HG02798 (cell line): ENCODE measurements around the gene B4GALNT4.
"Not testable (repeated sequence)": the region's sequence is repeated elsewhere in the genome, so short reads cannot be mapped to it uniquely, and the experiment has no call there.

Experiments used
- ATAC-seq: cut with Tn5 transposase; IDR thresholded peaks from one replicate; pipeline ENCODE4 v1.9.1; 2021; ENCODE audit warnings: mild to moderate bottlenecking; ENCODE audit not compliant: unreplicated experiment, poor library complexity

The B4GALNT4 gene

GRCh38 chr11:390175-390574 lies 20.9 kb downstream of the B4GALNT4 start:
- no peak for ATAC-seq

DNA sequence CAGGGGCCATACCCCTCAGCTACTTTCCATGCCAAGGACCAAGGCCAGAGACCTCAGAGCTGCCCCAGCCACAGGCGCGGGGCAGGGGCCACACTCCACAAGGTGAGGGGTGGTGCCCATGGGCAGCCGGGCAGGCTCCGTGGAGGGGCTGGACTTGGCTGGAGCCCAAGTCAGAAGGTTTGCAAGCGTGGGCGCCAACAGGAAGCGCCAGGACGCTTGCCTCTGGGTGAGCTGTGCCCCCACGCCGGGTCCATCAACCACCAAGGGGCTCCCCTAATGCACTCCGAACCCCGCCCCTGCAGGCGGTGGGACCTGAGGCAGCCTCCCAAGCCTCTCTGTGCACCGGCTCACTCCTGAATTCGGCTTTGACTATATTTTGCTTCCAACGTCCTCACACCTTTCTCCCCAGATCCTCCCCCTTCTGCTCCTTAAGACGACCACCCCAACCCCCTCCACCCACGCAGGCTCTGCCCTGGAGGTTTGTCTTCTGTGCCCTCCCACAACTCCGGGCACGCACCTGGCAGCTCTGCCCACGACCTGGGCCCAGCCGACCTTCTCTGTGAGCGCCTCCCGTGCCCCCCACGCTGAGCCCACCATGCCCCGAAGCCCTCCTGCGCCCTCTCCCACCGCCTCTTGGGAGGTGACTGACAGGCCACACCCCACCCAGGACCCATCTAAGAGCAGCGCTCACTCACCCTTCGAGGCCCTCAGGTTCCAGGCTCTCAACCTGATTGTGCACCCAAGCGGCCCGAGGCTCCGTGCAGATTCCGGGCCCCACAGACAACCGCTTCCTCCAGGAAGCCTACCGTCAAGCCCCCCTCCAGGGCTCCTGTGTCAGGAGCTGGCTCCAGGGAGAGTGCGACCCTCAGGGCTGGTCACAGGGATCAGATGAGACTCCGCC lies 22.1 kb downstream of the B4GALNT4 start:
- no peak for ATAC-seq

GRCh38 chr11:392102-392777 lies 22.9 kb downstream of the B4GALNT4 start:
- ATAC-seq, result no peak

DNA sequence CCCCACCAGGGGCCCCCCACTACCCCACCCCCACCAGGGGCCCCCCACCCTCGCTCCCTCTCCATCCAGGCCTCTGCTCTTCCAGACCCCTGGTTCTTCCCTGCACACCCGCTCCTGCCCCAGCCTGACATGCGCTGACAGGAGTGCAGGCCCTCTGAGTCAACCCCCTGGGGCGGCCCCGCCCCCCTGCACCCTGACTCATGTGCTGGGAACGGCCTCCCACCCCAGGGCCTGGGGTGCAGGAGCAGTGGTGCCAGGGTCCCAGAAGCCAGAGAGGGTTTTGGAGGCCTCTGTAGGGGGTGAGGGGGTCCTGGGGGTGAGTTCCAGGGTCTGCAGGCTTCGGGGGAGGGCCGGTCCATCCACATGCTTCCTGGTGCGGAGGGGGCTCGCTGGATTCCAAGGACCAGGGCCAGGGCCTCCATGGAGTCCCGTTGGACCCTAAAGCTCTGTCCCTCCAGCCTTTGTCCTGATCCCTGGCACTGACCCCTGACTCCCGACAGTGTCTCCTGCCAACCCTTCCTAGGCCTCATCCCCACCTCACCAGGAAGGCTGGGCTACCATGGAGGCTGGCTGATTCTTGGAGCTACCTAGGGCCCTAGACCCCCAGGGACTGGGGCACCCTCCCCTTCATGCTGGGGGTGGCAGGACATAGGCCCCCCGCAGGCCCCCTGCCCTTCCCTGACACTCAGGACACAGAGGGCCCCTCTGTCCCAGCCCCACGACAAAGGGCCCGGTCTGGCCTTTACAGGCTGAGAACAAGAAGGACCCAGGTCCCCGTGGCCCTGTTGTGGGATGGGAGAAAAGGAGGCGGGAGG lies 24.1 kb downstream of the B4GALNT4 start:
- no peak for ATAC-seq

- no peak for ATAC-seq
Measured at GRCh38 chr11:394034-394857, 24.9 kb downstream of the B4GALNT4 start, which contains the start of gene PKP3. Gene PKP3 (plus strand): TSS chr11:394209. CDS start chr11:394293, 84 bp downstream.

DNA sequence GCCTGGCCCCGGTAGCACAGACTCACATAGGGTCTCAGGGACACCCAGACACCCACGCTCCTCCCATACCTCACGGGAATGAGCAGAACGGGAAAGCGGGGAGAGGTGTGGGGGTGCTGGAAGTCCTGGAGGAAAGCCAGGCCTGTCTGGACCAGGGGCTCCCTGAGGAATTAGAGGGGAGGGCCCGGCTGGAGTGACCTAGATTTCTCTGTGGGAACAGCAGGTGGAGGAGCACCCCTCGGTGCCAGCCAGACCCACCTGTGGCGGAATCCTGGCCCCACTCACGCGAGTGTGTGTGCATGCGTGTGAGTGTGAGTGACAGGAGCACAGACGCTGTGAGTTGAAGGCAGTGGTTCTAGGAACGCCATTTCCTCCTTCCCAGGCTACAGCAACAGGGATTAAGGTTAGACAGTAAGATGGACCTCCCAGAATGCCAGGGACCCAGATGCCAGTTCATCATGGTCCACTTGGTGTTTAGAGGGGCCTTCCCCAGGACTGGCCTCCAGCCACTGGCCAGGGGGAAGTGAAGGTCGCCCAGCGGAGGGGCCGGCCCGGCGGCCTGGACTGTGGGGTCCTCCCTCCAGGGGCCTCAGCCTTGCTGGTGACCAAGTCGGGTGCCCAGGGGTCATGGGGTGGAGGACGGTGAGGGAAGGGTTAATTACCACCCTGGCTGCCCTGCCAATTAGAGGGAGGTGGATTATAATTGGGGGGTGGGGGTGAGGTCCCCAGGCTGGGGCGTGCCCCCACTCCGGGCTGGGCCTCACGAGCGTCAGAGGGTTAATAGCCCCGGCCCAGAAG lies 25.8 kb downstream of the B4GALNT4 start:
- no peak for ATAC-seq

DNA sequence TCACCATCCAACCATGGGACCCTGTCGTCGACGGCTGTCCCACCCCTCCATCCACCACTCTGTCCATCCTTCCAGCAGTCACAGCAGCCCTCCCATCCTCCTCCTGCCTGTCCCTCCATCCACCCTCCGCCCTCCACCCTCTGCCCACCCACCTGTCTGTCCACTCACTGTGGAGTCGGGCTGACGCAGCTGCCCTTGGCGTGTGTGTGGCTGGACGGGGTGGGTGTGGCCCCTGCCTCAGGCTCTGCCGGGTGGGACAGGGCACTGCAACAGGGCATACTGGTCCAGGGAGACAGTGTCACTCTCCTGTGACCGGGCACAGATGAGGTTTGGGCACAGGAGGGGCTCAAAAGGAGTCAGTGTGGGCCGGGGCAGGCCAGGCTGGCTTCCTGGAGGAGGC lies 26.6 kb downstream of the B4GALNT4 start:
- ATAC-seq, result no peak

- no peak for ATAC-seq
Measured at GRCh38 chr11:396511-396947, 27.2 kb downstream of the B4GALNT4 start.

- peak; percentile 67 for ATAC-seq
Measured at GRCh38 chr11:396948-397548, 27.7 kb downstream of the B4GALNT4 start.

GRCh38 chr11:398826-399225 lies 29.5 kb downstream of the B4GALNT4 start:
- ATAC-seq, result no peak

- no peak for ATAC-seq
Measured at GRCh38 chr11:399731-400211, 30.5 kb downstream of the B4GALNT4 start.

GRCh38 chr11:400241-400689 lies 31.0 kb downstream of the B4GALNT4 start:
- no peak for ATAC-seq

DNA sequence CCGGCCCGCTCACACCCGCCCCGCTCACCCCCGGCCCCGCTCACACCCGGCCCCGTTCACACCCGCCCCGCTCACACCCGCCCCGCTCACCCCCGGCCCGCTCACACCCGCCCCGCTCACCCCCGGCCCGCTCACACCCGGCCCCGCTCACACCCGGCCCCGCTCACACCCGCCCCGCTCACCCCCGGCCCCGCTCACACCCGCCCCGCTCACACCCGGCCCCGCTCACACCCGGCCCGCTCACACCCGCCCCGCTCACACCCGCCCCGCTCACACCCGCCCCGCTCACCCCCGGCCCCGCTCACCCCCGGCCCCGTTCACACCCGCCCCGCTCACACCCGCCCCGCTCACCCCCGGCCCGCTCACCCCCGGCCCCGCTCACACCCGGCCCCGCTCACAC lies 31.9 kb downstream of the B4GALNT4 start:
- not testable (repeated sequence) for ATAC-seq

- ATAC-seq, result no peak
Measured at GRCh38 chr11:403021-403760, 33.9 kb downstream of the B4GALNT4 start.

- no peak for ATAC-seq
Measured at GRCh38 chr11:403761-404431, 34.6 kb downstream of the B4GALNT4 start.

- ATAC-seq, result no peak
Measured at GRCh38 chr11:404551-405264, 35.4 kb downstream of the B4GALNT4 start.
